H9 (cell line): ENCODE data around the gene BACH2. TPM values are rescaled to one million over a fixed set of nuclear protein-coding genes. Genes with fewer than 3 reads are reported as not detected.

Experiments
- DNase-seq: peaks from one replicate; pipeline ENCODE4 v3.0.0-alpha.2; 2017
- H2AFZ ChIP-seq: one replicate; pipeline ENCODE4 v1.6.1; 2013; ENCODE audit warnings: mild to moderate bottlenecking, low read length, control low read depth, moderate library complexity
- H2AK5ac ChIP-seq: 2 replicates; pipeline ENCODE4 v1.6.1; 2013; ENCODE audit warnings: low read length, control low read depth, mixed read lengths; ENCODE audit not compliant: insufficient read length
- H2BK120ac ChIP-seq: one replicate; pipeline ENCODE4 v1.6.1; 2013; ENCODE audit warnings: low read depth, mild to moderate bottlenecking, low read length, control low read depth, inconsistent platforms; ENCODE audit not compliant: poor library complexity, severe bottlenecking
- H2BK12ac ChIP-seq: 2 replicates; pipeline ENCODE4 v1.6.1; 2013; ENCODE audit warnings: low read length, control low read depth, mixed read lengths, low read depth; ENCODE audit not compliant: insufficient read length
- H2BK15ac ChIP-seq: 2 replicates; pipeline ENCODE4 v1.6.1; 2013; ENCODE audit warnings: low read depth, low read length, control low read depth
- H2BK20ac ChIP-seq: one replicate; pipeline ENCODE4 v1.6.1; 2013; ENCODE audit warnings: low read depth, mild to moderate bottlenecking, low read length, control low read depth, inconsistent platforms; ENCODE audit not compliant: poor library complexity, severe bottlenecking
- H2BK5ac ChIP-seq: 2 replicates; pipeline ENCODE4 v1.6.1; 2013; ENCODE audit warnings: low read length, control low read depth, mixed read lengths; ENCODE audit not compliant: insufficient read length
- H3K14ac ChIP-seq: 2 replicates; pipeline ENCODE4 v1.6.1; 2013; ENCODE audit warnings: low read length, control low read depth; ENCODE audit not compliant: insufficient read depth
- H3K18ac ChIP-seq: 2 replicates; pipeline ENCODE4 v1.6.1; 2013; ENCODE audit warnings: low read depth, mild to moderate bottlenecking, mixed read lengths, low read length, control low read depth; ENCODE audit not compliant: insufficient read length
- H3K23ac ChIP-seq: 2 replicates; pipeline ENCODE4 v1.6.1; 2013; ENCODE audit warnings: low read length, control low read depth, mixed read lengths, low read depth; ENCODE audit not compliant: insufficient read length
- H3K23me2 ChIP-seq: 2 replicates; pipeline ENCODE4 v1.6.1; 2013; ENCODE audit warnings: low read depth, mild to moderate bottlenecking, mixed read lengths, low read length, control low read depth; ENCODE audit not compliant: insufficient read length, poor library complexity, severe bottlenecking
- H3K27ac ChIP-seq: 2 replicates; pipeline ENCODE4 v1.5.1; 2013; ENCODE audit warnings: low read length, control low read depth, mixed read lengths, low read depth; ENCODE audit not compliant: insufficient read length
- H3K27me3 ChIP-seq: 2 replicates; pipeline ENCODE4 v1.6.1; 2013; ENCODE audit warnings: low read length, control low read depth, inconsistent platforms; ENCODE audit not compliant: insufficient read depth
- H3K4ac ChIP-seq: 2 replicates; pipeline ENCODE4 v1.6.1; 2013; ENCODE audit warnings: low read depth, mild to moderate bottlenecking, control low read depth, inconsistent platforms, low read length, moderate library complexity
- H3K4me1 ChIP-seq: 2 replicates; pipeline ENCODE4 v1.6.1; 2013; ENCODE audit warnings: low read length, control low read depth, inconsistent platforms; ENCODE audit not compliant: insufficient read depth
- H3K4me2 ChIP-seq: 2 replicates; pipeline ENCODE4 v1.6.1; 2013; ENCODE audit warnings: low read length, control low read depth, mixed read lengths; ENCODE audit not compliant: insufficient read length, insufficient read depth
- H3K56ac ChIP-seq: 2 replicates; pipeline ENCODE4 v1.6.1; 2013; ENCODE audit warnings: low read depth, mild to moderate bottlenecking, mixed read lengths, low read length, control low read depth; ENCODE audit not compliant: insufficient read length
- H3K79me1 ChIP-seq: 2 replicates; pipeline ENCODE4 v1.6.1; 2013; ENCODE audit warnings: low read depth, mild to moderate bottlenecking, moderate library complexity, low read length, control low read depth, inconsistent platforms; ENCODE audit not compliant: insufficient read depth, poor library complexity, severe bottlenecking
- H3K79me2 ChIP-seq: 2 replicates; pipeline ENCODE4 v1.6.1; 2013; ENCODE audit warnings: low read length, control low read depth, inconsistent platforms; ENCODE audit not compliant: insufficient read depth
- H3K9ac ChIP-seq: 2 replicates; pipeline ENCODE4 v1.6.1; 2013; ENCODE audit warnings: low read length, control low read depth, mixed read lengths; ENCODE audit not compliant: insufficient read length; ENCODE audit errors: extremely low read depth
- H3K9me3 ChIP-seq: one replicate; pipeline ENCODE4 v1.6.1; 2013; ENCODE audit warnings: low read depth, low read length, inconsistent platforms; ENCODE audit not compliant: control insufficient read depth
- H3T11ph ChIP-seq: one replicate; pipeline ENCODE4 v1.6.1; 2013; ENCODE audit warnings: mild to moderate bottlenecking, low read length, control low read depth, inconsistent platforms
- H4K20me1 ChIP-seq: one replicate; pipeline ENCODE4 v1.6.1; 2013; ENCODE audit not compliant: control insufficient read depth, insufficient read length, insufficient read depth
- H4K5ac ChIP-seq: 2 replicates; pipeline ENCODE4 v1.6.1; 2013; ENCODE audit warnings: low read depth, mild to moderate bottlenecking, mixed read lengths, low read length, control low read depth; ENCODE audit not compliant: insufficient read length
- H4K8ac ChIP-seq: replicated peaks from 2 replicates; pipeline ENCODE4 v1.6.1; 2013; ENCODE audit warnings: low read length, control low read depth, mixed read lengths, low read depth; ENCODE audit not compliant: insufficient read length
- H4K91ac ChIP-seq: 2 replicates; pipeline ENCODE4 v1.6.1; 2013; ENCODE audit warnings: low read depth, mild to moderate bottlenecking, moderate library complexity, mixed read lengths, low read length, control low read depth; ENCODE audit not compliant: insufficient read length
- H3K27ac Mint-ChIP-seq, 3 experiments: 2 replicates in 2 of 3; 3 replicates in 1 of 3; pipeline ENCODE4 v1.8.0; 2020 to 2021; ENCODE audit warnings: mixed read lengths in 3 of 3, mild to moderate bottlenecking in 1 of 3, moderate library complexity in 1 of 3
- H3K27me3 Mint-ChIP-seq: 2 replicates; pipeline ENCODE4 v1.8.0; 2021; ENCODE audit warnings: low read depth, mild to moderate bottlenecking, moderate library complexity, mixed read lengths
- H3K36me3 Mint-ChIP-seq, 3 experiments: 2 replicates in 2 of 3; 3 replicates in 1 of 3; pipeline ENCODE4 v1.8.0; 2020 to 2021; ENCODE audit warnings: low read depth in 3 of 3, mixed read lengths in 3 of 3; ENCODE audit not compliant: insufficient read depth in 1 of 3
- H3K4me1 Mint-ChIP-seq, 2 experiments: 2 replicates each; pipeline ENCODE4 v1.8.0; 2020; ENCODE audit warnings: mixed read lengths in 2 of 2
- H3K4me3 Mint-ChIP-seq, 2 experiments: 2 replicates in 1 of 2; 3 replicates in 1 of 2; pipeline ENCODE4 v1.8.0; 2020 to 2021; ENCODE audit warnings: mild to moderate bottlenecking in 2 of 2, mixed read lengths in 2 of 2, moderate library complexity in 1 of 2
- H3K9me3 Mint-ChIP-seq, 2 experiments: 2 replicates in 1 of 2; 3 replicates in 1 of 2; pipeline ENCODE4 v1.8.0; 2020; ENCODE audit warnings: mild to moderate bottlenecking in 2 of 2, mixed read lengths in 2 of 2, moderate library complexity in 1 of 2
- CTCF ChIP-seq: fragments of 200-600 bp; sonication (generic); conservative IDR thresholded peaks from 3 replicates; pipeline ENCODE4 v1.8.0; 2021; ENCODE audit warnings: antibody characterized with exemption, mild to moderate bottlenecking
- WGBS: extraction: QIAGEN DNeasy Blood & Tissue Kit; methylation state at CpG from one replicate; pipeline ENCODE4 v1.1.7; 2013; ENCODE audit warnings: missing lambda C conversion rate, low lambda C conversion rate, mixed read lengths; ENCODE audit not compliant: insufficient read length; ENCODE audit errors: extremely low coverage; 5-methylcytosine and 5-hydroxymethylcytosine counted together
- total RNA-seq: library from RNA; stranded (reverse); gene quantifications from 2 replicates; pipeline ENCODE4 v1.2.1, GENCODE V29; 2021

Gene BACH2
- total RNA-seq, 1 experiment from 2014 or later = 2.0 TPM

- H3K79me1 ChIP-seq = no peaks in the 10 kb centered on the region
- H3K27ac ChIP-seq = no peak overlapping the region
- no CpG with 5 or more reads among the region's 6 CpGs for WGBS
- no peak overlapping the region for H2BK20ac ChIP-seq
- H3K4me1 ChIP-seq = no peaks in the 10 kb centered on the region
- H3K27me3 ChIP-seq = no peaks in the 10 kb centered on the region
- H3K4ac ChIP-seq = no peak overlapping the region
- no peak overlapping the region for H2BK15ac ChIP-seq
- no peak overlapping the region for H3T11ph ChIP-seq
- no peak overlapping the region for H3K56ac ChIP-seq
- TF ChIP-seq CTCF = no peak
- no peak overlapping the region for H2BK5ac ChIP-seq
- Mint-ChIP-seq H3K36me3 (no peaks in the 10 kb centered on the region), H3K27me3 (peaks cover 1% of the 10 kb centered on the region; the same call in 1 of the 2 replicates), H3K4me1 (peaks cover 7 to 8% of the 10 kb centered on the region in 2 experiments), H3K9me3 (no peaks in the 10 kb centered on the region), H3K4me3 (no peak overlapping the region), H3K27ac (no peak overlapping the region)
- H3K79me2 ChIP-seq = no peaks in the 10 kb centered on the region
- H3K23me2 ChIP-seq = no peaks in the 10 kb centered on the region
- H4K5ac ChIP-seq = no peak overlapping the region
- H3K9ac ChIP-seq = no peak overlapping the region
- no peak overlapping the region for H3K18ac ChIP-seq
- H2BK12ac ChIP-seq = no peak overlapping the region
- H3K9me3 ChIP-seq = no peaks in the 10 kb centered on the region
- no peak overlapping the region for H3K4me2 ChIP-seq
- no peak overlapping the region for H3K23ac ChIP-seq
- no peak overlapping the region for H4K91ac ChIP-seq
- DNase-seq = no peak
- H4K8ac ChIP-seq = no peak overlapping the region
- no peak overlapping the region for H2AK5ac ChIP-seq
- no peak overlapping the region for H2BK120ac ChIP-seq
- H2AFZ ChIP-seq = no peak overlapping the region
- H4K20me1 ChIP-seq = no peaks in the 10 kb centered on the region
- H3K14ac ChIP-seq = no peak overlapping the region
These were observed 272.0 kb downstream of the BACH2 start for GRCh38 chr6:90024633-90025032.
